ENCODE measurements around the gene IFT43.

Gene IFT43

DNA sequence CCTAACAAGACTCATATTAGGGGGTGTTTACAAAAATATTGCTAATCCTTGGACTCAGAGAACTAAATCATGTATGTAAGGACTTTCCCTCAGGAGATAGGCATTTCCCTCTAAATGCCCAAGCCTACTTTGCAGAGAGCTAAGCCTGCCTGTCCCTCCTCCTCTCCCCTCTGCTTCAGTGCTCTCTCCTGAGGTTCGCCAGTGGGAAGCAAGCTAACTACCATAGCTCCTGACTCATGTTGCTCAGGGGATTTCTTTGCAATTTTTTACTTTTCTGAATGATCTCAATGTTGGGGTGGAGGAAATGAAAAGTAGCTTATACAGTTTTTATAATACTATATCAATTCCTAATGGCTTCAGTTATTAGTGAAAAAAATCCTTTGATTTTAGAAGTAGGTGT, 29.6 kb downstream of the IFT43 start:
- no peak for DNase-seq (ENCODE audit: low read depth in 2 of 2)

DNA sequence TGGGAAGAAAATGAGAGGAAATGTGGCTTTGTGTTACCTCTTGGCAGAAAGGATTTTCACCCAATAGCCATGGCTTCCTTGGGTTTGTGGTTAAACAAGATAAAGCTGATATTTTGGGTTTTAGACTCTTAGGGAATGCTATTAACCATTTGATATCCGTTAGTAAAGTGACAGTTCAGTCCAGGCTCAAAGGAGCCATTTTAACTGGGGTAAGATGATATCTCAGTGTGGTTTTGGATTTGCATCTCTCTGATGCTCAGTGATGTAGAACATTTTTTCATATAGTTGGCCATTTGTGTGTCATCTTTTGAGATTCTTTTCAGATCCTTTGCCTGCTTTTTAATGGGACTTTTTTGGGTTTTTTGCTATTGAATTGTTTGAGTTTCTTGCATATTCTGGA, 30.1 kb downstream of the IFT43 start:
- DNase-seq (ENCODE audit: low read depth in 2 of 2) = no peak

DNA sequence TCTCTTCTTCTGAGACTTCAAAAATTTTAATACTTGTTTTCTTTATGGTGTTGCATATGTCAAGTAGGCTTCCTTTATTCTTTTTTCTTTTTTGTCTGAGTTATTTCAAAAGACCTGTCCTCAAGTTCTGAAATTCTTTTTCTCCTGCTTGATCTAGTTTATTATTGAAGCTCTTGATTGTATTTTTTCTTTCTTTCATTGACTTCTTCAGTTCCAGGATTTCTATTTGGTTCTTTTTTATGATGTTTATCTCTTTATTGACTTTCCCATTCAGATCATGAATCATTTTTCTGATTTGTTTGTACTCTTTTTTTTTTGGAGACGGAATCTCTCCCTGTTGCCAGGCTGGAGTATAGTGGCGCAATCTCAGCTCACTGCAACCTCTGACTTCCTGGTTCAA, 34.1 kb downstream of the IFT43 start:
- no peak for DNase-seq (ENCODE audit: low read depth in 2 of 2)

DNA sequence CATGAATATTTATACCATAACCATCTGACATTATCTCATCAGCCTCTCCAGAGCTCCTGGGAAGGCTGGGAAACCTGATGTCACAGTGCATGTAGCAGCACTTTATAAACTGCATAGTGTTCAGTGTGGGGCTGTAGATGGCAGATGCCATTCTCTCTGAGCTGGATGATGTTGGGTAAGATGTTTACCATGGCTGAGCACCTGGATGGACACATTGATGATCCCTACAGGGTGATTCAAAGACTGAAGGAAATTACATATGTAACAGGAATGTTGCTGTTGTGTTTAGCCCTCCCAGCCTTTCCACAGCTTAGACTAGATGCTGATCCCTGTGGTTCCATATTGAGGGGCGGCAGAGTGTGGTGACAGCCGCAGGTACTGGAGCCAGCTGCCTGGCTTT, 37.4 kb downstream of the IFT43 start:
- no peak for DNase-seq (ENCODE audit: low read depth in 2 of 2)

DNA sequence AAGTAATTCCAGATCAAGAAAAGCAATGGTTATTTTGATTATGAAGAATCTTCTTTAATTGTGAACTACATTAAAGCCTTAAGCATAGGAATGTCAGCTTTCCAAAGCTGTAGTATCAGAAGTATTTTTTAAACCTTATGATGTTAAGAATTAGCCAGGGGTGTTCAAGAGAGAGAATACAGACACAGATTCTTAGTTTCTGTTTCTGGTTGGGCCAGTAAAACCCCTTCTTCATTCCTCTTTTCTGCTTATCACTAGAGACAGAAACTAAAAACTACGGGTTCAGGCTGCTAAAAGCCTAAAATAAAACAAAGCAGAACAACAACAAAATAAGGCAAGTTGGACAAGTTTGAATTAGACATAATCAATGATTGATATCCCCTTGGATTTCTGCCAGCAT, 38.2 kb downstream of the IFT43 start:
- no peak for DNase-seq (ENCODE audit: low read depth in 2 of 2)

DNA sequence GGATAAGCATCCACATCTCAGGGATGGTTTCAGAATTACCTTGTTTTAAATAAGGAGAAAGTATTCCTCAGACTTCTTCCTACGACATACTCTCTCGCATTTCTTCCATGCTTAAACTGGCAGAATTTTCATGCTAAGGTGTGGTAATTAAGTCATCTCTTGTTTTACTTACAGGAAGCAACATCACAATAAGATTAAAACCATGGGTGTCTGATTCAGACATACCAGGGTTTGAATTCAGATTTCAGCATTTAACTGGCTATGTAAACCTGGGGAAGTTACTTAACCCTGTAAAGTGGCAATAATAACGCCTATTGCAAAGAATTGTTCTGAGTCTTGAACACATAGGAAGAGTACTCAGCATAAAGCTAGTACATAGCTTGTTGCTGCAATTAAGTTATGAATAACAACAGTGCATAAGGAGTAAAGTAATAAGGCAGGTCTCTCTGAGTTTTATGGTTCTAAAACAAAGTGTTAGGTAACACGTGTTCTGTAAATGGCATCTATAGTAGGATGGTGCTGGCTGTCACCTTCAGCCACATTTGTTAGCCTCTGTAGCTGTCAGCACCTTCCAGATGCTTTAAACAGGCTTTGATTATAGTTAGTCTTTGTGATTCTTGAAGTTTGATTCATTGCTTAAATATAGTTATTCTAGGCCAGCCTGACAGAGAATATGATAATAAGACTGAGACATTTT, 38.8 kb downstream of the IFT43 start:
- no peak for DNase-seq (ENCODE audit: low read depth in 2 of 2)

DNA sequence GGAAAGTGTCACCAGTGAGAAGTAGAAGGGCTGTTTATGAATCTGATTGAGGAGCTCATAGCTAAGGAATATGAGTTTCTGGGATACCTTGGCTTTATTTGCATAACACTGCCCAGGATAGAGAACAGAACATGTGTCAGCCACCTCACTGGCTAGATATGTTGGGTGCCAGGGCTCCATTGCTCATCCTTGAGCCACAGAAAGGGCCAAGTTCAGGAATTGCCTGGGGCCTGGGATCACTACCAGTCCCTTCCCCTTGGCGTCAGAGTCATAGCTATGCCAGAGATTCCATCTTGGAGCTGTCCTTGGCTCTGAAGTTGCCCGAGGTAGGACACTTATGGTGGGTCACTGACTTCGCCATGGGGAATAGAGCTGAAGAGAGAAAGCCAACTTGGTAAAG, 49.0 kb downstream of the IFT43 start:
- DNase-seq (ENCODE audit: low read depth in 2 of 2) = no peak

DNA sequence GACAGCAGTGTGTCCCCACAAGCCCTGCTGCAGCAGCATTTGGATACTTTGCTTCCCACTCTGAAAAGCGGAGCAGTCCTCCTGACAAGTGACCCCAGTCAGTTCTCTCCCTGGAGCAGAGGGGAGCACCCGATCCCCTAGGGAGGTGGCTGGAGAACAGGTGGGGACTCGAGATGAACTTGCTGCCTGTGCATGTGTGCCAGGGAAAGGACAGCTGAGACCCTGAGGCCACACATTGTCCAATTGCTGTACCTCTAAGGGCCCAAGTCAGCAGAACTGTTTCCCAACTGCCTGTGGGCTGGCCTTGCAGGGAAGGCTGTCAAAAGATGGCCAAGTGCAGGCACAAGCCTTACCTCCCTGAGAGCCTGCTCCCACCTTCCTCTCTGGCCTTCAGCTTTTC, 55.1 kb downstream of the IFT43 start:
- no peak for DNase-seq (ENCODE audit: low read depth in 2 of 2)

DNA sequence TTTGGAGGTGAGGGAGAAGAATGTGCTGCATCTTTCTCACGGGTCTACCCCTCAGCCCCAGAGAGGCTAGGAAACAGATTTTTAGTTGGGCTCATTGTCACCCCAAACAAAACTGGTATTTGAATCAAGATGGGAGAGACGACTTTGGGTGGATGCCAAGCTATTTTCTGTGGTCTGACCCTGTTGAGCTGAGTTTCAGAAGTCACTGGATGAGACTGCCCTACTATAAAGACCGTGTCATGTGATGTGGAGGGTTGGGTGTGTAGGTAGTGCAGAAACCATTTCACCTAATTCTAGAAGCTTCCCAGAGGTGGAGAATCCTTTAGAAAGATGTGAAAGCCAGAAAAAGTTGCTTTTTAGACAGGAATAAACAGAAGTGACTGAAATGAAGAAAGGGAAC, 60.2 kb downstream of the IFT43 start:
- no peak for DNase-seq (ENCODE audit: low read depth in 2 of 2)

DNA sequence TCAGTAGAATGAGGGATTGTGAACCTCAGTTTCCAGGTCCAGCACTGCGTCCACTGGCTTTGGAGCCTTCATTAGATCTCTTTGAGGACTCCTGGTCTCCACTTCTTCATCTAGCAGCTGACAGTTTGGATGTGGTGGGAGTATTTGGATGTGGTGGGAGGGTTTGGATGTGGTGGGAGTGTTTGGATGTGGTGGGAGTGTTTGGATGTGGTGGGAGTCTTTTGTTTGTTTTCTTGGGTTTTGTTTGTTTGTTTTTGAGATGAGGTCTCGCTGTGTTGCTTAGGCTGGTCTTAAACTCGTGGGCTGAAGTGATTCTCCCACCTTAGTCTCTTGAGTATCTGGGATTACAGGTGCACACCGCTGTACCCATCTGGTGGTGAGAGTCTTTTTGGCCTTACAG, 64.7 kb downstream of the IFT43 start:
- no peak for DNase-seq (ENCODE audit: low read depth in 2 of 2)

DNA sequence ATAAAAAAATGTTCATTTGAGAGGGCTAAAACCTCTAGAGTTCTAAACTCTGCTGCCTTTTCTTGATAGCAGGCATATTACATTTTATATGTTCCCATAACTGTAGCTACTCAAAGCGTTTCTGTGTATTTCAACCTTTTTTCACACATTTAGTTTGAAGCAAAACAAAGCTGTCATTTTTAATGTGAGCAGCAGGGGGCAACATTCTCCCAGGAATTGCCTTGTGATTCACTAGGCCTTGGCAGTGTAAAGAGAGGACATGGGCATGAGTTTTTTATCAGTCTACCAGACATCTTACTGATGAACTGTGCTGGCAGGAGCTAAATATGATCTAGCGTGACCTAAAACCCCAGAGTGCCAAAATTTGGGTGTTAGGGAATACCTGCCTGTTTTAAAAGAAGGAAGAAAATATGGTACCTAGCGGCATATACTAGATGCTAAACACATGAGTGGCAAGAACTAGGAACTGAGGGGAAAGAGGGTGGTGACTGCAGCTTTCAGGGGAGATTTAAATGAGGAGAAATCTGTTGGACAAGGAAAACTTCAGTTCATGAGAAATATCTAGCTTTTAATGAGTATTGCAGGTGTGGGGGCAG, 65.3 kb downstream of the IFT43 start:
- peak; percentile 9 to 21 for DNase-seq (ENCODE audit: low read depth in 2 of 2)

DNA sequence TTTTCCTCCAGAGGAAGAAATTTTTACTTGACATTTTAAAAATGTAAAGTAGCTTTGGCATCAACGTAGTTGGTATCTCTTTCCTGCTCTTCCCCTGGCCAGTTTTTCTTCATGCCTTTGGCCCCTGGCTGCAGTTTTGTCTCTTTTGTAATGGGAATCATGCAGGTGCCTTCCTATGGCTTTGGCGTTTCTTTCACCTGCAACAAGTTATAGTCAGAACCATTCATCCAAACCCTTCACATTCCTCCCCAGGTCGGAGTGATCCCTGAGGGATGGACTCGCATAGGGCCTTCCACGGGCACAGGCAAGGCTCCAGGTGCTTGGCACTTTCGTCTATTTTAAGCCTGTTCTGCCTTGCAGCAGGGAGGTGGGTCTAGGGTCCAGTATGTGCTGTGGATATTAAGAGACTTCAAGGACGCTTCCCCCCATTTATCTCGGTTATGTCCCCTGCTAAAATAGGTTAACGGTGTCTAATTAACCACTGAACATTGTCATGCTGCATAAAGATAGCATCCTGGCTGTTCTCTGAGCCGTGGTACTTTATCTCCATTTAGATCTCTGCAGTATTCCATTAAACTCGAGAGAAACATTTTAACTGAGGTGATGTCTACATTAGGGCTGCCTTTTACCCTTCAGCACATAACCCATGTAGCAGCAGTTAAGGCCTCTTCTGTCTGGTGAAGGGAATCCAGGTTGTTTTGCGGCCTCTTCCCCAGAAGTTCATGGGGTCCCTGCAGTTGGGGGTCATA, 66.3 kb downstream of the IFT43 start:
- DNase-seq (ENCODE audit: low read depth in 2 of 2) = no peak

DNA sequence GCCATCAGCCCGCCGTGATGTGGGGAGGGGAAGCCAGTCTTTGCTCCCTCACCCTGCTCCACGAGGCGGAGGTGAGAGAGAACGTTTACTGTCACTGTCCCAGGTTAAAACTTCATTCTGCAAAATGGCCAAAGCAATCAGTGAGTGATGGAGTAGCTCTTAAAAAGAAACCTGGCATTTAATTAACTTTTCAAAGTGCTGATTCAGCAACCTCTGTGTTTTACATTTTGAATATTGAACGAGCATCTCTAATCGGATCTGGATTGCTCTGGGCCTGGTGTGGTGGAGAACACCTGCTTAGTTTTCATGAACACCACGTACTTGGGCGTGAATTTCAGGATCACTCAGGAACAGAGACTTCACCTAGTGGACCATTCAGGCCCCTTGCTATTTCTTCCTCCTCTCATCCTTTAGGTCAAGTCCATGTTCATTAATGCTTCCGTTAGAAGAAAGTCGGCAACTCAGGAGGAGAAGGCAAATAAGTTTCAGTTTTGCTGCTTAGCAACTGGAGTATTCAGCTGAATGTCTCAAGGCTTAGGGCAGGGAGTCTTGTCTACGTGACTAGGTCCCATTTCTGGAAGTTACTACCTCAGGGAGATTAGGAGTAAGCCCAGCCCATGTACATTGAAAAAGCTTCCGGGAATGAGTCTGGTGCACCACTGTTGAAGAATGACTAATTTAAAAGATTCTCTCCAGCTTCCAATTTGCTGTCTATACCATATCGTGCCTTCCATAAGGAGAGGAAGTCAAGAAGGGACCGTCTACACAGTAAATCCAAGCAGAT, 68.2 kb downstream of the IFT43 start:
- no peak for DNase-seq (ENCODE audit: low read depth in 2 of 2)

DNA sequence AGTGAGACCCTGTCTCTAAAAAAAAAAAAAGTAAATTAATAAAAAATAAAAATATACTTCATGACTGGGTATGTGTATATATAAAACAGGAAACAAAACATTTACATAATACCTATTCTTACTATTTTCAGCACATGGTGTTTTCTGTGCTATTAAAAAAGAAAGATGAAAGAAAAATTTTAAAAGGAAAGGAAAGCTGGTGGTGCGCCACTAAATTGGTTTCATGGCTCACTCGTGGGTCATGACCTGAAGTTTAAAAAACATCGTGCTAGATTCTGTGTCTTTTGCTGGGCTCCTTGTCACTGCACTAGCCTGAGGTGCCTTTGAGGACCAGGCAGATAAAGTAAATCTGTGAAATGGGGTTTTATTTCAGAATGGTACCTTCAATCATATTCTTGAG, 69.8 kb downstream of the IFT43 start:
- no peak for DNase-seq (ENCODE audit: low read depth in 2 of 2)

DNA sequence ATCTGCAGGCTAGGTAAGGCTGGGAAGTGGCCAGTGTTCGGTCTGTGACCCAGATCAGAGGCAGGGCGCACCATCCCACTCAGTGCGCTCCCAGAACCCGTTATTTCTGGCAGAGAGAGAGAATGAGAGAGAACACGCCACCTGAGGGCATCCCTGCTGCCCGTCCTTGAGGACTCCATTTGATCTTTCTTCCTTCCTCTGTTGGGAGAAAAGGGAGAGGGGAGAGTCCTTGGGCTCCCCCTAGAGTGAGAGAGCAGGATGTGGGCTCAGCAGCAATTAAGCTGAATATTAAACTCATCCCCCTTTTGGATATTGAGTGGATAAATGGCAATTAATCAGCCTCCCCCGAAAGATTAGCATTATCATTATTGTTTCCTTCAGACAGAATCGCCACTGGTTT, 70.6 kb downstream of the IFT43 start:
- DNase-seq (ENCODE audit: low read depth in 2 of 2) = no peak

DNA sequence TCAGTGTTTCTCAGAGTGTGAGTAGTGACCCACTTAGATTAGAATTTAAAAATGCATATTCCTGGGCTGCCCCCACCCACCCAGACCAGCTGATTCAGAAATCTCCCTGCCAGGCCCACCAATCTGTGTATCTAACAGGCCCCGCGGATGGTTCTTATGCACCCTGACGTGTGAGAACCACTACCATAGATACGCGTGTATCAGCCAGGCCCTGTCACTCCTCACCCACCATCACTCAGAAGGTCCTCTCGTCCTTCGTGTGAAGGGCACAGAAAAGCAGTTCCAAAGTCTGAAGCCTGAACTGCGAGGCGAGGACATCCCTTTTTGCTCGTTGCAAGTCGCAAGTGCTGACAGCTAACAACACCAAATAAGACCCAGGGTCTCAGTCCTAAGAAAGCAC, 72.4 kb downstream of the IFT43 start:
- DNase-seq (ENCODE audit: low read depth in 2 of 2) = no peak

DNA sequence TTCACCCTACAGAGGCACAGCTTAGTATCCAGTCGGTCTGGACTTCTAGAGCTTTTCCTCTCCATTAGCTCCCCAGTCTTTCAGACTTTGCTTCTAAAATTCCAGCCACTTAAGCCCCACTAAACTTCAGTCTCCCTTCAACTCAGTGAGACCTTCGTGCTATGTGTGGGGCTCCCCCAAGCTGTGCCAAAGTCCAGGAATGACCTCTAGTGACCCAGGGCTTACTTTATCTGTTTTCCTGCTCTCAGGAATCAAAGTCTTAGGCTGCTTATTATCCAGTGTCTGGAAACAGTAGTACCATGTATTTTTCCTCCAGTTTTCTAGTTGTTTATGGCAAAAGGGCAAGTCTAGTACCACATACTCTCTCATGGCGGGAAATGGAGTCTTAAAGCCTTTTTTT, 77.8 kb downstream of the IFT43 start:
- no peak for DNase-seq (ENCODE audit: low read depth in 2 of 2)

DNA sequence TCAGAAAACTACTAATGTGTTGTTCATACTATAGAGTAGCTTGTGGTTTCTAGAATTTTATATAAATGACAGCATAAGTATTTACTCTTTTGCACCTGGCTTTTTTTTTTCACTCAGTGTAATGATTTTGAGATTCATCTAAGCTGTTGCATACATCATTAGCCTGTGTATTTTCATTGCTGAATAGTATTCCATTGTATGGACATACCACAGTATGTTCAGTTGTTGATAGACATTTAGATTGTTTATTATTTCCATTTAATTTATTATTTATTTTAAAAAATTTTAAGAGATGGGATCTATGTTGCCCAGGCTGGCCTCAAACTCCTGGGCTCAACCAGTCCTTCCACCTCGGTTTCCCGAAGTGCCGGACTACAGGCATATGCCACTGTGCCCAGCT, 80.0 kb downstream of the IFT43 start:
- DNase-seq (ENCODE audit: low read depth in 2 of 2) = no peak

DNA sequence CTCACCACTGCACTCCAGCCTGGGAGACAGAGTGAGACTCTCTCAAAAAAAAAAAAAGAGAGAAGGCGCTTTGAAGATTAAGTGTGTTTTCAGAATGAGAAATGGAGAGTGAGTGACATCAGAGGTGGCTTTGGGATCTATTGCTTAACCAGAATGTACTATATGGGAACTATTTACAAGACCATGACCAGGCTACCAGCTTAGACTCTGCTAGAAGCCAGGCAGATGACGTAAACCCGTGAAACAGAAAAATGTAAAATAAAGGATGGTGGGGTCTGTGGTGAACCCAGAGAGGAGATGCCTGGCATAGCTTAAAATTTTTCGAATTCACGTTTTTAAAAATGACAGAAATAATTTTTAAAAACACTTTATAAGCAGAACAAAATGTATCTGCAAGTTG, 82.0 kb downstream of the IFT43 start:
- DNase-seq (ENCODE audit: low read depth in 2 of 2) = no peak

DNA sequence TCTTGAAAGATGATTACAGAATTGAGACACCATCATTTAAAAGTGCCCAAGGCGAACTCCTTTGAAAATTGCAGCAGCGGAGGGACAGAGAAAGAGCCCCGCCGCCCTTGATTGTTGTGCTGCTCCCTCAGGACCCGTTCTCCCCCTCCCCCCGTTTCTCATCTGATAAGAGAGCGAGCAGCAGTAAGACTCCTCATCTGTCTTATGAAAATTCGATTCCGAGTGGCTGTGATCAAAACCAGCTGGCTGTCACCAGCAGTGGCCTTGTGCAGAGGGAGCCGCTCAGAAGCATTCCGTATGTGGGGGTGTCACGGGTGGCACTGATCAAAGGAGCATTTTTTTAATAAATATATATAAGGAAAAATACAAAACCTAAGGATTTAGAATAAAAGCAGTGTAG, 88.2 kb downstream of the IFT43 start:
- no peak for DNase-seq (ENCODE audit: low read depth in 2 of 2)

DNA sequence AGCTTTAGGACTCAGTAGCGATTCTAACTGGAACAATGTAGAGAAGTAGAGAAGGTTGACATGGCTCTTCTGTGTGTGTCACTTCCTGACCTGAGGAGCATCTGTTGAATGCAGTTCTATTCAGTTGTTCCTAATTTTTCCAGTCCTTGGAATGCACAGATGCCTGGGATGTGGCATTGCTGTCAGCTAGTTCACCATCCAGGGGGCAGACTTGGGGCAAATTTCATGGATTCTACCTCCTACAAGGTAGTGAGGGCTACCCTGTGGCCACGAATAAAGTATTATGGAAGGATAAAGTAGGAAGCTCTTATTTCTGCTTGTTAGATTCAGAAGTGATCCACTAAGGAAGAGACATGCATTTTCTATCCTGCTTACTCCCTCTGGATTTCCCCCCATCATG, 91.8 kb downstream of the IFT43 start:
- no peak for DNase-seq (ENCODE audit: low read depth in 2 of 2)

DNA sequence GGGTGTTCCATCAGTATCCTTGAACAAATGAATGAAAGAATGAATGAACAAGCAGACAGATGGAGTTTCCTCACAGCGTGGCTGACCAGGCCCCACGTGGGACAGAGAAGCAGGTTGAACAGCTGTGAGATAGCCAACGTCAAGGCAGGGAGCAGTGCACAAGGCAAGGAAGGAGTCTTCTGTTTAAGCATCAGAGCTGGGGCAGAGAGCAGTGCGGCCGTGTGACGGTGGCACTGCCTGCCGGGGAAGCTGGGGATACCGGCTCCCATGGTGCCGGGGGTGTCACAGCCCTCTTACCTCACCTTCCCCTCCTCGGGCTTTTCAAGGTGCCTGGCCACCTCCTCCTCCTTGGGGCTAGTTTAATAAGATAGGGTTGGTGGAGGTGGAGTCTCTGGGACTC, 92.9 kb downstream of the IFT43 start:
- no peak for DNase-seq (ENCODE audit: low read depth in 2 of 2)

DNA sequence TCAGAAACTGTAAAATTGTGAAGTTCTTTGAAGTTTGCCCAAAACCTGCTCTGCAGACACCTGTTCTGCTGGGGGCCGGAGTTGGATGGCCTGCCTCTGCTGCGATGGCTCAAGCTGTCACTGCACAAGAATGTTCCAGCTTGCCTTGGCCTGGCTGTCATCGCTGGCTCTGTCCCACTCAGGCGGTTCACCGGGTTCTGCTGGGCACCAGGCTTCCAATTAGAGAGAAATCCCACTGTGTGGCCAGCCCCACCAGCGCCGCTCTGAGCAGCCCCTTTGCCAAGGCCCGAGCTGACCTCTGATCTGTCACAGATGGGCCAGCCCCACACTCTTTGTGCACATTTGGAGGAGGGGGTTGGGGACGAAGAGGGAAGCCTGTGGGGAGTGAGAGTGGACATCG, 94.5 kb downstream of the IFT43 start:
- no peak for DNase-seq (ENCODE audit: low read depth in 2 of 2)
